22Rv1 (cell line): ENCODE measurements around the gene SPTLC3.

Source experiments
- H3K27ac ChIP-seq: fragments of 450-650 bp; 2 replicates; pipeline ENCODE4 v1.5.1; 2017
- CTCF ChIP-seq: fragments of 450-650 bp; IDR thresholded peaks from 2 replicates; pipeline ENCODE4 v1.5.1; 2017; ENCODE audit warnings: mild to moderate bottlenecking
- ZFX ChIP-seq: fragments of 450-650 bp; IDR thresholded peaks from 2 replicates; pipeline ENCODE4 v1.6.1; 2017; ENCODE audit warnings: antibody characterized with exemption, borderline replicate concordance

Gene SPTLC3

GRCh38 chr20:13147971-13148370 lies 139.2 kb downstream of the SPTLC3 start:
- no peak overlapping the region for H3K27ac ChIP-seq
- TF ChIP-seq CTCF (no peak), ZFX (no peak)

DNA sequence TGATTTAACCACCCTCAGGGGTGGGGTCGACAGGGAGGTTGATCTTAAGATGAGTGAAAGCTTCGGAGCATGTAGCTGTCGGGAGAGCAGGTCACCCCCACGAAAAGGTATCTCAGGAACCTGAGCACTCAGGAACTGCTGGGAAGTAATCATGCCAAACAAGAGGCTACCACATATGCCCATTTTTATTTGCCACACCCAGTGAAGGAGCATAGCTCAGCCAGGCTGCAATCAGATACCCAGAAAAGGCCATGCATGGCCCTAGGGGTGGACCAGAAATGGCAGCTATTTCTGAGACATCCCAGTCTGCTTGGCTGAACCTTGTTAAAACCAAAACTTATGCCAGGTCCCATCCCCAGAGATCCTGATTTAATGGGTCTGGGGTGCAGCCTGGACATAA lies 139.6 kb downstream of the SPTLC3 start:
- TF ChIP-seq ZFX: no peak
- TF ChIP-seq CTCF: no peak
- H3K27ac ChIP-seq: no peak overlapping the region

DNA sequence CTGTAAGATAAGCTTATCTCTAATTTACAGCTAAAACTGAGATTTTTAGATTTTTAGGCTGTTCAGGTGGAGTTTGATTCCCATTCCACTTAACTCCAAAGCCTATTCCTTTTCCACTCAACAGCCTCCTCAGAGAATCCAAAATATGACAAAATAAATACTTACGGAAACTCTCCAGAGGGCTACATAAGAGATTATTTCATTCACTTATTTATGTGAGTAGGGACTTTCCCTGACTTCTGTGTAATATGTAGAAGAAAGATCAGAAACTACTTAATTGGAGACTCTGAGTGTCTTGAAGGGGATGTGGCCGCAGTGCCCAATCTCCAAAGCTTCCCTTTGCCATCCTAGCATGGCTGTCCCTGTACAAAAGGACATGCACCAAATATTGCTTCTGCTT lies 140.2 kb downstream of the SPTLC3 start:
- TF ChIP-seq ZFX (no peak), CTCF (no peak)
- H3K27ac ChIP-seq: no peak overlapping the region

DNA sequence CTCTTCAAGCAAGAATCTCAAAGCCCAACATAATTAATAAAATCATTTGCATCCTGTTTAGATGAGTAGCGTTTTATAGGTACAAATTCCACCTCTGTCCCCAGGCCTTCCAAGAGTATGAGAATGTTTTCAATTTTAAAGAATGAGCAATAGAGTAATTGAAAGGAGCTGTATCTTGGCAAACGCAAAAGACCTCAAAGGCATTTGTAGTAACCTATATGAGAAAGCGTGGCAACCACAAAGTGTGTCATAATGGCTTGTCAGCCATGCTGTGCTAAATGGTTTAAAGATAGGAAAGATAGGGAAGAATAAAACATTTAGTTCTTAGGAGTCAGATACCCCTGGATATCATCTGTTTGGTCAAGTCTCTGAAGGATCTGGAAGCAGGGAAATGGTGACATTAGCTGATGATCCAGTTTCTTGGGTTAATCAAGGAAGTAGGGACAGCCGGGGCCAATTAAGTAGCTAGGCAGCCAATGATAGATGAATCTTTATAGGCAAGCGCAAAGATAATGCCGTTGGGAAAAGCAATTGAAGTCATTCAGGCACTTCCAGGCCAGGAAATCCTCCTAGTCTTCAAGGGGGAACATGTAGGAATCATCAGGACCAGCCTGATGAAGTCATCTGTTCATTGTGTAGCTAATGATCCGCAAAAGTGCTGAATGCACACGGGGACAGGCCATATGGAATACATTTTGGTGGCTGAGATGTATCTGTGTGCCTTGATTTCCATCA lies 140.8 kb downstream of the SPTLC3 start:
- H3K27ac ChIP-seq: no peak overlapping the region
- no peak for TF ChIP-seq CTCF
- no peak for TF ChIP-seq ZFX

DNA sequence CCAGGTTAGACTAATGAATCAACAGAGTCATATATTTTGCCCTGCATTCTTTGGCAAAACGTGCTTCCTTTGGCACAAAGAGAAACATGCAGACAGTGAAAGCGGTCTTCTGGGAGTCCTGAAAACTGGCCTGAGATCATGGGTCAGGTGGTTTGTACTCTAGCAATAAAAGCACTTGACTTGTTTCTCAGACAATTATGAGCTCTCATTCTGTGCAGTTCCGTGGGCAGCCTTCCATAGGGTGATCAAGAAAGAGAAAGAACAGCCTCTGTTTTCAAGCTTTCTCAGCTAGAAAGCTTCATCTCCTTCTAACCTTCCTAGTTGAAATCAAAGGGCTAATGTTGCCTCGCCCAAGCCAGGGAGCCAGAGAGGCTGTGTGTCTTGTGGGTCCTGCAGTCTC lies 149.6 kb downstream of the SPTLC3 start:
- no peak overlapping the region for H3K27ac ChIP-seq
- TF ChIP-seq CTCF (no peak), ZFX (no peak)

- TF ChIP-seq CTCF: no peak
- no peak for TF ChIP-seq ZFX
- no peak overlapping the region for H3K27ac ChIP-seq
These were observed 151.1 kb downstream of the SPTLC3 start for GRCh38 chr20:13159889-13160288.

GRCh38 chr20:13165203-13165602 lies 156.4 kb downstream of the SPTLC3 start:
- no peak for TF ChIP-seq ZFX
- no peak overlapping the region for H3K27ac ChIP-seq

DNA sequence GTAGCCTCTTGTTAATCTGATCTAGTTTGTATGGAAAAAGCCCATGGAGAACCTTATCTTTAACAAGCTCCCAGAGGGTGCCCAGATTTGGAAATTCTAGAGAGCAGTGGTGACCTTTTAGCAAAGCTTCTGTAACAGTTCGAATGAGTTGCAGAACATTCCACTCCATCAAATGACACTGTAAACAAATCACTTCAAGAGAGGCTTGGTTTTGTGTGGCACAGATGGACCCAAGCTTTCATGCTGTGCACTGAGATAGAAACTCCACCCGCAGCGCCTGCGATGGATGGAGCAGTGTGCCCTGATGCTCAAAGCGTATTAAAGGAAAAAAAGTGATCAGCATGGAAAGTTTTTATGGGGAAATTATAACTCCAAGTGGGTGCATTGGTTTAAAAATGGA lies 157.2 kb downstream of the SPTLC3 start:
- no peak overlapping the region for H3K27ac ChIP-seq
- TF ChIP-seq CTCF: no peak
- TF ChIP-seq ZFX: no peak
